Esophagus (tissue), 2 donors: ENCODE measurements around the gene GHITM. TPM values are rescaled to one million over a fixed set of nuclear protein-coding genes. Genes with fewer than 3 reads are reported as not detected.
"Not testable (repeated sequence)": the region's sequence is repeated elsewhere in the genome, so short reads cannot be mapped to it uniquely, and the experiment has no call there.

ENCODE experiments used
- H3K27ac ChIP-seq, 2 donors: one replicate each; pipeline ENCODE4 v1.5.1; 2013; ENCODE audit warnings: low read depth in 2 of 2, mild to moderate bottlenecking in 2 of 2, inconsistent platforms in 1 of 2, low read length in 1 of 2, moderate library complexity in 1 of 2
- H3K27me3 ChIP-seq, 2 donors: one replicate each; pipeline ENCODE4 v1.6.1; 2013; ENCODE audit warnings: low read length in 2 of 2, control low read depth in 1 of 2, mild to moderate bottlenecking in 1 of 2; ENCODE audit not compliant: insufficient read depth in 2 of 2, control insufficient read depth in 1 of 2
- H3K36me3 ChIP-seq, 2 donors: one replicate each; pipeline ENCODE4 v1.6.1; 2013; ENCODE audit warnings: low read length in 1 of 2; ENCODE audit not compliant: control insufficient read depth in 2 of 2, insufficient read depth in 2 of 2
- H3K4me1 ChIP-seq, 2 donors: one replicate each; pipeline ENCODE4 v1.6.1; 2013; ENCODE audit warnings: low read length in 1 of 2; ENCODE audit not compliant: control insufficient read depth in 2 of 2, insufficient read depth in 2 of 2
- H3K4me3 ChIP-seq, 2 donors: one replicate each; pipeline ENCODE4 v1.5.1; 2013; ENCODE audit warnings: low read length in 2 of 2, mild to moderate bottlenecking in 2 of 2, low read depth in 1 of 2, moderate library complexity in 1 of 2
- H3K9me3 ChIP-seq, 2 donors: one replicate each; pipeline ENCODE4 v1.6.1; 2013; ENCODE audit warnings: mild to moderate bottlenecking in 2 of 2, low read depth in 1 of 2, low read length in 1 of 2, moderate library complexity in 1 of 2; ENCODE audit not compliant: control insufficient read depth in 2 of 2, insufficient read depth in 1 of 2
- WGBS, 2 donors: extraction: QIAGEN DNeasy Blood & Tissue Kit; methylation state at CpG; one replicate each; pipeline ENCODE4 v1.1.7; 2013; 5-methylcytosine and 5-hydroxymethylcytosine counted together
- polyA plus RNA-seq, 2 donors: library from polyadenylated mRNA; stranded (reverse); fragments of 200-250 nt; gene quantifications; one replicate each; pipeline ENCODE4 v1.2.3, GENCODE V29; 2013
- donor health status: healthy with polysubstance abuse.
- donor health status: Bipolar disorder and iron deficiency.

GHITM gene
- polyA plus RNA-seq, 2 donors = 62.8 to 144 TPM

DNA sequence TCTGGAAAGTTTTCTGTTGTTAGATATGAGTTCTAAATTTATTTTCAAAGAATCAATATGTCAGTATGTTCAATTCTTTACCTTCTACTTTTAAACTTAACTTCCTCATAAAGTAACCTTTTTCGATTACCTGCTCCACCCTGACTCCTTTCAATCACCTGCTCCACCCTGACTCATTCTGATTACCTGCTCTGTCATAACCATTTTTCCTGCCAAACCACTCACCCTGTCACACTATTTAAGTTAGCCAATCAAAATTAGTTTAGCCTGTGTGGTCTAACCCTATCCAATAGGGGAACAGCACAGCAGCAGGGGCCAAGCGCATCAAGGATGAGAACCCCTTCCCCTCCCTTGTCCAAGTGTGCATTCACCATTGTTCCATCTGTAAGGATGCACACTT lies 22.1 kb upstream of the GHITM start:
- H3K36me3 ChIP-seq, H3K4me3 ChIP-seq: not testable (repeated sequence)
- 79 to 86% methylated on average over 2 of the region's 2 CpGs for WGBS, 2 donors

DNA sequence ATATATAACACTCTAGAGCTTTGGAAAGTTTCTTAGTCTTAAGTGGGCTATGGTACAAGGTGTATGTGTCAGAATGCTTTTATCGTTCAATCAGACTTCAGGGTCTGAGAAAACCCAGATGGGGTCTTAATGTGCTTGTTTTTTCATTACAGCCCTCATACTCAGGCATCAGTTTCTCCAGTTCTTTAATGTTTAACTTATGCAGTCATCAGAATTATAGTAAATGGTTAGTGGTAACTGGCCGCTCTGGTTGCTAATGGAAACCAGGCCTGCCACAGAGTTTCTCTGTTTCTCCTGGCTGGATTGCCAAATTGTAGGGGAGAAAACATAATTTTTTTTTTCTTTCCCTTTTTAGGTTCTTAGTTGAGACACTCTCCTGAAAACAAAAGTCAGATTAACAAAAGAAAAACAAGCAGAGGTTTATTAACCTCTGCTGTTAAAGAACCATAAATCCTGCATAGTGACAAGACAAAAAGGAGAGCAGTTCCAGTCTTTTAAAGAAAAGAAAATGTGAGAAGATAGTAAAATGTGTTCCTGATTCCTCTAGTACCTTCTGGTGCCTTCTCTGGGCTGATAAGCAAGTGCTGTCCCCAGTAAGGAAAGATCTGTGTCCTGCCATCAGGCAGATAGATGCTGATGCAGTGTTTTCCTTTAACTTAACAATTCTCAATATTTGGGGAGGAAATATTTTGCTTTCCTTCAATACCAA lies 21.5 kb upstream of the GHITM start:
- 66 to 80% methylated on average over 2 of the region's 2 CpGs for WGBS, 2 donors
- no peaks in the 10 kb centered on the region for H3K36me3 ChIP-seq
- no peaks in the 10 kb centered on the region for H3K9me3 ChIP-seq
- no peaks in the 10 kb centered on the region for H3K27me3 ChIP-seq
- H3K27ac ChIP-seq = no peak overlapping the region
- no peak overlapping the region for H3K4me3 ChIP-seq
- no peaks in the 10 kb centered on the region for H3K4me1 ChIP-seq

More for the DNA sequence above, 22.1 kb upstream of the GHITM start:
- H3K27ac ChIP-seq, H3K27me3 ChIP-seq, H3K9me3 ChIP-seq, H3K4me1 ChIP-seq: not testable (repeated sequence)

DNA sequence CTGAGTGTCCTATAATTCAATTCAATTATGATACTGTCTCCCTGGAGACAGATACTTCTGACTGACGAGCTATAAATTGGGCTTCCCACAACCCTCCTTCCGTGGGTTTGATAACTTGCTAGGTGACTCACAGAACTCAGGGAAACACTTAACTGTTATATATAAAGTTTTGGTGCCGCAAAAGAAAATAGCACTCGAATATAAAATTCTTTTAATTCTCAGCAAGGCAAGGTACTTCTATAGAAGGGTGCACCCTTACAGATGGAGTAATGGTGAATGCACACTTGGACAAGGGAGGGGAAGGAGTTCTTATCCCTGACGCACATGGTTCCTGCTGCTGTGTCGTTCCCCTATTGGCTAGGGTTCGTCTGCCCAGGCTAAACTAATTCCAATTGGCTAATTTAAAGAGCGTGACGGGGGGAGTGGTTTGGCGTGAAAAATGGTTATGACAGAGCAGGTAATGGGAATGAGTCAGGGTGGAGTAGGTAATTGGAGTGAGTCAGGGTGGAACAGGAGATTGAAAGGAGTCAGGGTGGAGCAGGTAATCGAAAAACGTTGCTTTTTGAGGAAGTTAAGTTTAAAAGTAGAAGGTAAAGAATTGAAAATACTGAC lies 20.8 kb upstream of the GHITM start:
- Histone ChIP-seq H3K4me1 (no peaks in the 10 kb centered on the region), H3K4me3 (no peak overlapping the region), H3K27ac (no peak overlapping the region), H3K36me3 (no peaks in the 10 kb centered on the region), H3K9me3 (no peaks in the 10 kb centered on the region), H3K27me3 (no peaks in the 10 kb centered on the region)
- WGBS, 2 donors = 70 to 75% methylated on average over 12 of the region's 12 CpGs

DNA sequence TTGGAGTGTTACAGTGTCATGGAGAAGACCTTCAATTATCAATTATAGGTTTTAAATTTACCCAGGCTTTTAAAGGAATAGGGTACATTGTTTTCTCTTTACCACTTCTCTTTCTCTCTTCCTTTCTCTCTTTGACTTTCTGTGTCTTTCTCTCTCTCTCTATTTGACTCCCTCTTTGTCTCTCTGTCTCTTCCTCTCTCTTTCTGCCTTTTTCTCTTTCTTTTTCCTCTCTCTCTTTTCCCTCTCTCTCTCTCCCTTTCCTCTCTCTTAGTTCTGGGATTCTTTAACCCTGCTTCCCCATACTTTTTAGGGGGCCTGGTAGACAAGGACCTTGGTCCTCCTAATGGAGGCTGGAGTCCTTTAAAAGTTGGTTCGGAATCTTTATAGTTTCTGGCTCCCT lies 15.9 kb upstream of the GHITM start:
- Histone ChIP-seq H3K36me3 (no peaks in the 10 kb centered on the region), H3K27me3 (no peaks in the 10 kb centered on the region), H3K4me3 (no peak overlapping the region), H3K9me3 (peaks cover 0 to 5% of the 10 kb centered on the region in 2 donors), H3K27ac (no peak overlapping the region), H3K4me1 (no peaks in the 10 kb centered on the region)
- WGBS, 2 donors = 86 to 94% methylated on average over 1 of the region's 1 CpG

DNA sequence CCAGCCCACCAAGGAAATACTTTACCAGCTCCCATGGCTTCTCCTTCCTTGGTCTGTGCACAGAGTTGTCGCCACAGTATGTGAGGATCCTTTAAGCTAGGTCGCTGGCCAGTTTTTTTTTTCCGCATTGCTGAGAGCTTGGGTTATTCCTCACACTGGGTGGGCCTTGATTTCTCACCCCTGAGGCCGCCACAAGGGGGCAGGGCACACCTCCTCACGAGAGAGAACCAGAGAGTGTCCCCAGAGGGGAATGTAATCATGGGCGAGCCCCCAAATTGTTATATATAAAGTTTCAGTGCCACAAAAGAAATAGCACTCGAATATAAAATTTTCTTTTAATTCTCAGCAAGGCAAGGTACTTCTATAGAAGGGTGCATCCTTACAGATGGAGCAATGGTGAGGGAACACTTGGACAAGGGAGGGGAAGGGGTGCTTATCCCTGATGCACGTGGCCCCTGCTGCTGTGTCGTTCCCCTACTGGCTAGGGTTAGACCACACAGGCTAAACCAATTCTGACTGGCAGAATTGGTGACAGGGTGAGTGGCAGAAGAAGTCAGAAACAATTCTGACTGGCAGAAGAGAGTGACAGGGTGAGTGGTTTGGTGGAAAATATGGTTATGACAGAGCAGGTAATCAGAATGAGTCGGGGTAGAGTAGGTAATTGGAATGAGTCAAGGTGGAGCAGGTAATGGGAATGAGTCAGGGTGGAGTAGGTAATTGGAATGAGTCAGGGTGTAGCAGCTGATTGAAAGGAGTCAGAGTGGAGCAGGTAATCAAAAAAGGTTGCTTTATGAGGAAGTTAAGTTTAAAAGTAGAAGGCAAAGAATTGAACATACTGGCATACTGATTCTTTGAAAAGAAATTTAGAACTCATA lies 13.2 kb upstream of the GHITM start:
- H3K4me1 ChIP-seq, H3K9me3 ChIP-seq, H3K27me3 ChIP-seq, H3K27ac ChIP-seq, H3K36me3 ChIP-seq, H3K4me3 ChIP-seq: not testable (repeated sequence)
- WGBS, 2 donors = 71 to 76% methylated on average over 10 of the region's 10 CpGs

DNA sequence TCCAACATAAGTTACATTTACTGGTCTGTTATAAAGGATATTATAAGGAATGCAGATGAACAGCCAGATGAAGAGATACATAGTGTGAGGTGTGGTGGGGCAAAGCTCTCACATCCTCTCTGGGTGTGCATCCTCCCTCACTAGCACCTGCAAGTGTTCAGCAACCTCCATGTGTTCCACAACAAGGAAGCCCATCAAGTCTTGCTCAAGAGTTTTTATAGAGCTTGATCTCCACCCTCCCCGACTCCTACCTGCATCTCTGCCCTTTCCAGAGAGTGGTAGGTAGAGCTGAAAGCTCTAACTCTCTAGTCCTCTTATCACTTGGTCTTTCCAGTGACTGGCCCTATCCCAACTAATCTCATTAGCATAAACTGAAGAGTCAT lies 12.5 kb upstream of the GHITM start:
- WGBS, 2 donors = 72 to 85% methylated on average over 1 of the region's 1 CpG
- H3K27me3 ChIP-seq = no peaks in the 10 kb centered on the region
- H3K36me3 ChIP-seq = no peaks in the 10 kb centered on the region
- no peaks in the 10 kb centered on the region for H3K4me1 ChIP-seq
- peaks cover 0 to 5% of the 10 kb centered on the region in 2 donors for H3K9me3 ChIP-seq
- H3K27ac ChIP-seq = no peak overlapping the region
- H3K4me3 ChIP-seq = no peak overlapping the region

DNA sequence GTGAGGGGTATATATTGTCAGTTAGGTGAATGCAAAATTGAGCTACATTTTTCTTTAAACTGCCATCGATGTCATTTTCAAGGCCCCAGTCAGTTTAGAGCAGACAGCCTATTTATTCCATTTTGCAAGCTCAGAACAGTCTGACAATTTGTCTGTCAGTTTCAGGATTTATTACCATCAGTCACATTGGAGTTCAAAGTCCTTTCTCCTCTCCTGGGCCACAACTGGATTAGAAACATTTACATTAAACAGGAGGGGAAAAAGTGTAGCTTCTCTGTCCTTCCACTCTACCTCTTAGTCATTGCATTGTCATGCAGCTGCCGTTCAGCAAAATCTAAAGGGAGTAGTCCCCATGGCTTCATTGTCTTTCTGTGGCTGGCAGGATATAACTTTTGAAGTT lies 3.5 kb upstream of the GHITM start:
- Histone ChIP-seq H3K27ac (no peak overlapping the region), H3K27me3 (no peaks in the 10 kb centered on the region), H3K9me3 (no peaks in the 10 kb centered on the region), H3K36me3 (no peaks in the 10 kb centered on the region), H3K4me3 (no peak overlapping the region), H3K4me1 (no peaks in the 10 kb centered on the region)
- WGBS, 2 donors = 56 to 63% methylated on average over 2 of the region's 2 CpGs

DNA sequence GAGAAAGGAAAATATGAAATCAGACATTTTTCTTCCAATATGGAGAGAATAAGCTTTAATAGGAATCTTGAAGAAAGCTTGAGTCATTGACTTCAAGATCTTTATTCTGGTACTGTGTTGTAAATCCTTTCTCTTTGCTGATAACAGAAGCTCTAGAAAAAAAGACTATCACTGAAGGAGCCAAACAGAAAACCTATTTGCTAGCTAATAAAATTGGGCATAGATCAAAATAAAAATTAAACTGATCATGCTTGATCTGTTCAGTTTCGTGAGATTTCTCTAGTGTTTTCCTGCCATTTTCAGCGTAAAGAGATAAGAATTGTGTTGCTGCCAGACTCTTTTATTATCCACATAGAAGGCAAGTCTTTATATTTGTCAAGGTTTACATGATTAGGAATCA lies 1.5 kb upstream of the GHITM start:
- Histone ChIP-seq H3K27ac (no peak overlapping the region), H3K27me3 (no peaks in the 10 kb centered on the region), H3K4me3 (no peak overlapping the region), H3K36me3 (no peaks in the 10 kb centered on the region), H3K4me1 (no peaks in the 10 kb centered on the region), H3K9me3 (no peaks in the 10 kb centered on the region)
- WGBS, 2 donors = 88 to 97% methylated on average over 2 of the region's 2 CpGs

DNA sequence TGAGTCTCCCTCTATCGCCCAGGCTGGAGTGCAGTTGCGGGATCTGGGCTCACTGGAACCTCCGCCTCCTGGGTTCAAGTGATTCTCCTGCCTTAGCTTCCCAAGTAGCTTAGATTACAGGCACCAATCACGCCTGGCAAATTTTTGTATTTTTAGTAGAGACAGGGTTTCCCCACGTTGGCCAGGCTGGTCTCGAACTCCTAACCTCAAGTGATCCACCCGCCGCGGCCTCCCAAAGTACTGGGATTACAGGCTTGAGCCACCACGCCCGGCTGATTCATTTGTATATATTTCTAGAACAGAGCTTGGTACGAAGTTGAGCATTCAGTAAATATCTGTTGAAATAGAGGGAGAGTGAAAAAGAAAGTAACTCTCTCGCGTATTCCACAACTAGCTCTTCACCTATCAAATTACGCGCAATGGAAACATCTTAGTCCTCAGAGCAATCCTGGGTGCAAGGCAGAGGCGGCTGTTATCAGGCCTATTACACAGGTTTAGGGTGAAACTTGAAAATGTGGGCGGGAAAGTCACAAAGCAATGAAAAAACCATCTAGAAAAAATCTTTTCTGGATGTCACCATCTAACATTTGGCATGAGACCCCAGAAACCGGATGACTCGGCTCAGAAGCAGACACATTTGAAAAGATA lies 707 bp upstream of the GHITM start:
- H3K27ac ChIP-seq = peak overlapping the region; percentile 92 to 95
- H3K36me3 ChIP-seq = no peaks in the 10 kb centered on the region
- H3K4me1 ChIP-seq = no peaks in the 10 kb centered on the region
- H3K4me3 ChIP-seq = peak overlapping the region; percentile 30 to 99
- WGBS, 2 donors = 54 to 56% methylated on average over 20 of the region's 20 CpGs
- H3K9me3 ChIP-seq = no peaks in the 10 kb centered on the region
- H3K27me3 ChIP-seq = no peaks in the 10 kb centered on the region
